H9 (cell line): ENCODE measurements around the gene ALDH9A1. TPM values are rescaled to one million over a fixed set of nuclear protein-coding genes. Genes with fewer than 3 reads are reported as not detected.

Source experiments
- DNase-seq: peaks from one replicate; pipeline ENCODE4 v3.0.0-alpha.2; 2017
- H2AFZ ChIP-seq: one replicate; pipeline ENCODE4 v1.6.1; 2013; ENCODE audit warnings: mild to moderate bottlenecking, low read length, control low read depth, moderate library complexity
- H2AK5ac ChIP-seq: 2 replicates; pipeline ENCODE4 v1.6.1; 2013; ENCODE audit warnings: low read length, control low read depth, mixed read lengths; ENCODE audit not compliant: insufficient read length
- H2BK120ac ChIP-seq: one replicate; pipeline ENCODE4 v1.6.1; 2013; ENCODE audit warnings: low read depth, mild to moderate bottlenecking, low read length, control low read depth, inconsistent platforms; ENCODE audit not compliant: poor library complexity, severe bottlenecking
- H2BK12ac ChIP-seq: 2 replicates; pipeline ENCODE4 v1.6.1; 2013; ENCODE audit warnings: low read length, control low read depth, mixed read lengths, low read depth; ENCODE audit not compliant: insufficient read length
- H2BK15ac ChIP-seq: 2 replicates; pipeline ENCODE4 v1.6.1; 2013; ENCODE audit warnings: low read depth, low read length, control low read depth
- H2BK20ac ChIP-seq: one replicate; pipeline ENCODE4 v1.6.1; 2013; ENCODE audit warnings: low read depth, mild to moderate bottlenecking, low read length, control low read depth, inconsistent platforms; ENCODE audit not compliant: poor library complexity, severe bottlenecking
- H2BK5ac ChIP-seq: 2 replicates; pipeline ENCODE4 v1.6.1; 2013; ENCODE audit warnings: low read length, control low read depth, mixed read lengths; ENCODE audit not compliant: insufficient read length
- H3K14ac ChIP-seq: 2 replicates; pipeline ENCODE4 v1.6.1; 2013; ENCODE audit warnings: low read length, control low read depth; ENCODE audit not compliant: insufficient read depth
- H3K18ac ChIP-seq: 2 replicates; pipeline ENCODE4 v1.6.1; 2013; ENCODE audit warnings: low read depth, mild to moderate bottlenecking, mixed read lengths, low read length, control low read depth; ENCODE audit not compliant: insufficient read length
- H3K23ac ChIP-seq: 2 replicates; pipeline ENCODE4 v1.6.1; 2013; ENCODE audit warnings: low read length, control low read depth, mixed read lengths, low read depth; ENCODE audit not compliant: insufficient read length
- H3K23me2 ChIP-seq: 2 replicates; pipeline ENCODE4 v1.6.1; 2013; ENCODE audit warnings: low read depth, mild to moderate bottlenecking, mixed read lengths, low read length, control low read depth; ENCODE audit not compliant: insufficient read length, poor library complexity, severe bottlenecking
- H3K27ac ChIP-seq: 2 replicates; pipeline ENCODE4 v1.5.1; 2013; ENCODE audit warnings: low read length, control low read depth, mixed read lengths, low read depth; ENCODE audit not compliant: insufficient read length
- H3K27me3 ChIP-seq: 2 replicates; pipeline ENCODE4 v1.6.1; 2013; ENCODE audit warnings: low read length, control low read depth, inconsistent platforms; ENCODE audit not compliant: insufficient read depth
- H3K4ac ChIP-seq: 2 replicates; pipeline ENCODE4 v1.6.1; 2013; ENCODE audit warnings: low read depth, mild to moderate bottlenecking, control low read depth, inconsistent platforms, low read length, moderate library complexity
- H3K4me1 ChIP-seq: 2 replicates; pipeline ENCODE4 v1.6.1; 2013; ENCODE audit warnings: low read length, control low read depth, inconsistent platforms; ENCODE audit not compliant: insufficient read depth
- H3K4me2 ChIP-seq: 2 replicates; pipeline ENCODE4 v1.6.1; 2013; ENCODE audit warnings: low read length, control low read depth, mixed read lengths; ENCODE audit not compliant: insufficient read length, insufficient read depth
- H3K56ac ChIP-seq: 2 replicates; pipeline ENCODE4 v1.6.1; 2013; ENCODE audit warnings: low read depth, mild to moderate bottlenecking, mixed read lengths, low read length, control low read depth; ENCODE audit not compliant: insufficient read length
- H3K79me1 ChIP-seq: 2 replicates; pipeline ENCODE4 v1.6.1; 2013; ENCODE audit warnings: low read depth, mild to moderate bottlenecking, moderate library complexity, low read length, control low read depth, inconsistent platforms; ENCODE audit not compliant: insufficient read depth, poor library complexity, severe bottlenecking
- H3K79me2 ChIP-seq: 2 replicates; pipeline ENCODE4 v1.6.1; 2013; ENCODE audit warnings: low read length, control low read depth, inconsistent platforms; ENCODE audit not compliant: insufficient read depth
- H3K9ac ChIP-seq: 2 replicates; pipeline ENCODE4 v1.6.1; 2013; ENCODE audit warnings: low read length, control low read depth, mixed read lengths; ENCODE audit not compliant: insufficient read length; ENCODE audit errors: extremely low read depth
- H3K9me3 ChIP-seq: one replicate; pipeline ENCODE4 v1.6.1; 2013; ENCODE audit warnings: low read depth, low read length, inconsistent platforms; ENCODE audit not compliant: control insufficient read depth
- H3T11ph ChIP-seq: one replicate; pipeline ENCODE4 v1.6.1; 2013; ENCODE audit warnings: mild to moderate bottlenecking, low read length, control low read depth, inconsistent platforms
- H4K20me1 ChIP-seq: one replicate; pipeline ENCODE4 v1.6.1; 2013; ENCODE audit not compliant: control insufficient read depth, insufficient read length, insufficient read depth
- H4K5ac ChIP-seq: 2 replicates; pipeline ENCODE4 v1.6.1; 2013; ENCODE audit warnings: low read depth, mild to moderate bottlenecking, mixed read lengths, low read length, control low read depth; ENCODE audit not compliant: insufficient read length
- H4K8ac ChIP-seq: replicated peaks from 2 replicates; pipeline ENCODE4 v1.6.1; 2013; ENCODE audit warnings: low read length, control low read depth, mixed read lengths, low read depth; ENCODE audit not compliant: insufficient read length
- H4K91ac ChIP-seq: 2 replicates; pipeline ENCODE4 v1.6.1; 2013; ENCODE audit warnings: low read depth, mild to moderate bottlenecking, moderate library complexity, mixed read lengths, low read length, control low read depth; ENCODE audit not compliant: insufficient read length
- H3K27ac Mint-ChIP-seq, 3 experiments: 2 replicates in 2 of 3; 3 replicates in 1 of 3; pipeline ENCODE4 v1.8.0; 2020 to 2021; ENCODE audit warnings: mixed read lengths in 3 of 3, mild to moderate bottlenecking in 1 of 3, moderate library complexity in 1 of 3
- H3K27me3 Mint-ChIP-seq: 2 replicates; pipeline ENCODE4 v1.8.0; 2021; ENCODE audit warnings: low read depth, mild to moderate bottlenecking, moderate library complexity, mixed read lengths
- H3K36me3 Mint-ChIP-seq, 3 experiments: 2 replicates in 2 of 3; 3 replicates in 1 of 3; pipeline ENCODE4 v1.8.0; 2020 to 2021; ENCODE audit warnings: low read depth in 3 of 3, mixed read lengths in 3 of 3; ENCODE audit not compliant: insufficient read depth in 1 of 3
- H3K4me1 Mint-ChIP-seq, 2 experiments: 2 replicates each; pipeline ENCODE4 v1.8.0; 2020; ENCODE audit warnings: mixed read lengths in 2 of 2
- H3K4me3 Mint-ChIP-seq, 2 experiments: 2 replicates in 1 of 2; 3 replicates in 1 of 2; pipeline ENCODE4 v1.8.0; 2020 to 2021; ENCODE audit warnings: mild to moderate bottlenecking in 2 of 2, mixed read lengths in 2 of 2, moderate library complexity in 1 of 2
- H3K9me3 Mint-ChIP-seq, 2 experiments: 2 replicates in 1 of 2; 3 replicates in 1 of 2; pipeline ENCODE4 v1.8.0; 2020; ENCODE audit warnings: mild to moderate bottlenecking in 2 of 2, mixed read lengths in 2 of 2, moderate library complexity in 1 of 2
- CTCF ChIP-seq: fragments of 200-600 bp; sonication (generic); conservative IDR thresholded peaks from 3 replicates; pipeline ENCODE4 v1.8.0; 2021; ENCODE audit warnings: antibody characterized with exemption, mild to moderate bottlenecking
- WGBS: extraction: QIAGEN DNeasy Blood & Tissue Kit; methylation state at CpG from one replicate; pipeline ENCODE4 v1.1.7; 2013; ENCODE audit warnings: missing lambda C conversion rate, low lambda C conversion rate, mixed read lengths; ENCODE audit not compliant: insufficient read length; ENCODE audit errors: extremely low coverage; 5-methylcytosine and 5-hydroxymethylcytosine counted together
- total RNA-seq: library from RNA; stranded (reverse); gene quantifications from 2 replicates; pipeline ENCODE4 v1.2.1, GENCODE V29; 2021

The ALDH9A1 gene
- total RNA-seq, 1 experiment from 2014 or later: 55.0 TPM

GRCh38 chr1:165616987-165617546, 81.3 kb downstream of the ALDH9A1 start:
- H3K27ac Mint-ChIP-seq: no peak overlapping the region
- TF ChIP-seq CTCF: no peak

More at GRCh38 chr1:165616987-165617546, 81.3 kb downstream of the ALDH9A1 start:
- H2BK20ac ChIP-seq: no peak overlapping the region
- H3K23me2 ChIP-seq: no peaks in the 10 kb centered on the region
- no peak overlapping the region for H2AK5ac ChIP-seq
- no peak overlapping the region for H2BK120ac ChIP-seq
- no peak overlapping the region for H4K5ac ChIP-seq
- no peak overlapping the region for H3K56ac ChIP-seq
- DNase-seq: no peak
- no peak overlapping the region for H3T11ph ChIP-seq
- H3K4me1 Mint-ChIP-seq: peaks cover 17 to 23% of the 10 kb centered on the region in 2 experiments
- H3K9me3 Mint-ChIP-seq: peaks cover 5 to 9% of the 10 kb centered on the region in 2 experiments
- no peak overlapping the region for H2BK12ac ChIP-seq
- H4K8ac ChIP-seq: no peak overlapping the region
- WGBS: no CpG with 5 or more reads among the region's 8 CpGs
- H3K23ac ChIP-seq: no peak overlapping the region
- no peaks in the 10 kb centered on the region for H3K79me1 ChIP-seq
- H3K27me3 ChIP-seq: no peaks in the 10 kb centered on the region
- H2BK5ac ChIP-seq: no peak overlapping the region
- peaks cover 0 to 8% (median 0%) of the 10 kb centered on the region in 3 experiments; a peak in 2 of 7 replicates for H3K36me3 Mint-ChIP-seq
- no peak overlapping the region for H3K4ac ChIP-seq
- no peak overlapping the region for H3K9ac ChIP-seq
- H4K91ac ChIP-seq: no peak overlapping the region
- no peak overlapping the region for H2AFZ ChIP-seq
- no peak overlapping the region for H3K14ac ChIP-seq
- no peaks in the 10 kb centered on the region for H3K79me2 ChIP-seq
- no peak overlapping the region for H2BK15ac ChIP-seq
- H3K4me3 Mint-ChIP-seq: no peak overlapping the region; a peak in 2 of 5 replicates
- H3K4me2 ChIP-seq: no peak overlapping the region
- no peaks in the 10 kb centered on the region for H3K9me3 ChIP-seq
- H3K27ac ChIP-seq: no peak overlapping the region
- H3K27me3 Mint-ChIP-seq: peaks cover 7% of the 10 kb centered on the region
- no peaks in the 10 kb centered on the region for H4K20me1 ChIP-seq
- H3K18ac ChIP-seq: no peak overlapping the region
- peaks cover 5% of the 10 kb centered on the region; the same call in 1 of the 2 replicates for H3K4me1 ChIP-seq
